ENCODE results near the gene LITAFD. TPM values are rescaled to one million over a fixed set of nuclear protein-coding genes. Genes with fewer than 3 reads are reported as not detected.
"Not testable (repeated sequence)": the region's sequence is repeated elsewhere in the genome, so short reads cannot be mapped to it uniquely, and the experiment has no call there.

The LITAFD gene
- total and polyA plus RNA-seq, 2 of the 4 experiments (the other 2 are of a cell fraction): not detected

GRCh38 chr16:8832717-8833105, 49.4 kb upstream of the LITAFD start:
- no peak for ATAC-seq (ENCODE audit: low read depth)
- intact Hi-C loops (cut with micrococcal nuclease): no loop called here
- POLR2A ChIA-PET (ENCODE audit: unreplicated experiment): no interaction called here

DNA sequence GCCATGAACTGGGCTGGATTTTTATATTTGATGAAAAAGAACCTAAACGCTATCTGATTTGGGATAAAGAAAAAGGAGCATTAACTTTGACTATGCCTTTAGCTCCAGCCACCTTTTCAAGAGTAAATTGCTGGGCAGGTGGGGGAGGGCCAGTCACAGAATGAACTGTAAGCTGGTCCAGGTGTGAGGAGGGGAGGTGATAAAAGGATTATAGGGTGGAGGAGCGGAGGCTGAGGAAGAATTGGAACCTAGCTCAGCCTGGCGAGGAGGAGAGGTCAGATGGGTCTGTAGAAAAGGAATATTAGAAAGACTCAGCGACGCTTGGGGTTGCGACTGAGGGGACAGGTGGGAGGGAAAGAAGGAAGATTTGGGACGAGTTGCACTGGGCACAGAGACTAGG, 45.4 kb upstream of the LITAFD start:
- H3K18ac ChIP-seq (ENCODE audit: low read depth, low read length); H3K4me1 ChIP-seq (ENCODE audit: control insufficient read depth, insufficient read depth, low read length); H2AK9ac ChIP-seq (replicated peaks; ENCODE audit: low read depth, low read length, poor library complexity); H3K56ac ChIP-seq (ENCODE audit: extremely low read depth, insufficient read depth, low read length); H2BK20ac ChIP-seq (ENCODE audit: low read depth, low read length); POLR2A ChIA-PET (ENCODE audit: unreplicated experiment); H2BK5ac ChIP-seq (ENCODE audit: low read depth, low read length, poor library complexity, severe bottlenecking); BruUV-seq (replicated peaks); H4K8ac ChIP-seq (ENCODE audit: low read depth in 2 of 2, low read length in 2 of 2); H2AFZ ChIP-seq (replicated peaks; ENCODE audit: low read length, poor library complexity); H3K27ac ChIP-seq (ENCODE audit: insufficient read depth, low read length); DNase-seq; H3K4me3 ChIP-seq (ENCODE audit: insufficient read depth, low read depth, low read length); H2AK5ac ChIP-seq (ENCODE audit: low read depth, low read length); intact Hi-C loops (cut with micrococcal nuclease); H3K36me3 ChIP-seq (ENCODE audit: control insufficient read depth, insufficient read depth, low read length); H3K4ac ChIP-seq (ENCODE audit: low read depth, low read length); H3K9me1 ChIP-seq (ENCODE audit: insufficient read depth, low read length); H3K9ac ChIP-seq (ENCODE audit: low read depth, low read length); H4K5ac ChIP-seq (ENCODE audit: low read depth, low read length); ATAC-seq (ENCODE audit: low read depth); H3K14ac ChIP-seq (replicated peaks; ENCODE audit: low read depth, low read length); CTCF ChIA-PET; H2BK15ac ChIP-seq (ENCODE audit: low read depth, low read length); H2BK120ac ChIP-seq (ENCODE audit: low read depth, low read length); H3K4me2 ChIP-seq (ENCODE audit: low read depth, low read length); H3K9me3 ChIP-seq (ENCODE audit: control insufficient read depth, insufficient read depth, low read length); H3K27me3 ChIP-seq (ENCODE audit: control insufficient read depth, insufficient read depth, low read length); H3K23ac ChIP-seq (ENCODE audit: low read depth, low read length); dilution Hi-C loops (cut with HindIII; ENCODE audit: low sequenced_read_pairs, unreplicated experiment); in situ Hi-C loops (cut with MboI; ENCODE audit: low sequenced_read_pairs); H4K91ac ChIP-seq (ENCODE audit: insufficient read depth, low read depth, low read length): not testable (repeated sequence)
- Histone ChIP-seq H3K79me1 (ENCODE audit: low read depth in 1 of 2, low read length in 2 of 2) (peaks cover 7 to 32% of the 10 kb centered on the region in 2 experiments; a peak in 3 of 4 replicates), H4K20me1 (ENCODE audit: insufficient read depth, low read length) (peaks cover 26% of the 10 kb centered on the region)
- 63% methylated on average over 1 of the region's 7 CpGs; no CpG with 5 or more reads in 1 of the 2 experiments for WGBS, 2 experiments (ENCODE audit: extremely low coverage in 2 of 2, insufficient read length in 1 of 2)

More at GRCh38 chr16:8832717-8833105, 49.4 kb upstream of the LITAFD start:
- no peak overlapping the region for H3K4ac ChIP-seq (ENCODE audit: low read depth, low read length)
- no peak overlapping the region for H2BK15ac ChIP-seq (ENCODE audit: low read depth, low read length)
- no peak overlapping the region for H4K5ac ChIP-seq (ENCODE audit: low read depth, low read length)
- in situ Hi-C loops (cut with MboI; ENCODE audit: low sequenced_read_pairs): no loop called here
- CTCF ChIA-PET: no interaction called here
- H4K91ac ChIP-seq (ENCODE audit: insufficient read depth, low read depth, low read length): no peak overlapping the region
- no peak overlapping the region for H2AK5ac ChIP-seq (ENCODE audit: low read depth, low read length)
- no peak overlapping the region for H2BK120ac ChIP-seq (ENCODE audit: low read depth, low read length)
- H2BK5ac ChIP-seq (ENCODE audit: low read depth, low read length, poor library complexity, severe bottlenecking): no peak overlapping the region
- DNase-seq: no peak
- TF ChIP-seq RFX5 (IDR thresholded peaks at IDR 0.05; ENCODE audit: low read depth, low read length) (no peak), POLR2A (IDR thresholded peaks at IDR 0.05; ENCODE audit: low read depth, low read length) (no peak), MAFK (IDR thresholded peaks at IDR 0.05; ENCODE audit: low read depth, low read length) (no peak), CHD1 (IDR thresholded peaks at IDR 0.05; ENCODE audit: low read depth, low read length) (no peak), SMC3 (IDR thresholded peaks at IDR 0.05; ENCODE audit: low read depth, low read length) (no peak)
- TF ChIP-seq, protein P1, sequence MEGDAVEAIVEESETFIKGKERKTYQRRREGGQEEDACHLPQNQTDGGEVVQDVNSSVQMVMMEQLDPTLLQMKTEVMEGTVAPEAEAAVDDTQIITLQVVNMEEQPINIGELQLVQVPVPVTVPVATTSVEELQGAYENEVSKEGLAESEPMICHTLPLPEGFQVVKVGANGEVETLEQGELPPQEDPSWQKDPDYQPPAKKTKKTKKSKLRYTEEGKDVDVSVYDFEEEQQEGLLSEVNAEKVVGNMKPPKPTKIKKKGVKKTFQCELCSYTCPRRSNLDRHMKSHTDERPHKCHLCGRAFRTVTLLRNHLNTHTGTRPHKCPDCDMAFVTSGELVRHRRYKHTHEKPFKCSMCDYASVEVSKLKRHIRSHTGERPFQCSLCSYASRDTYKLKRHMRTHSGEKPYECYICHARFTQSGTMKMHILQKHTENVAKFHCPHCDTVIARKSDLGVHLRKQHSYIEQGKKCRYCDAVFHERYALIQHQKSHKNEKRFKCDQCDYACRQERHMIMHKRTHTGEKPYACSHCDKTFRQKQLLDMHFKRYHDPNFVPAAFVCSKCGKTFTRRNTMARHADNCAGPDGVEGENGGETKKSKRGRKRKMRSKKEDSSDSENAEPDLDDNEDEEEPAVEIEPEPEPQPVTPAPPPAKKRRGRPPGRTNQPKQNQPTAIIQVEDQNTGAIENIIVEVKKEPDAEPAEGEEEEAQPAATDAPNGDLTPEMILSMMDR (conservative IDR thresholded peaks at IDR 0.05; ENCODE audit: low read depth, low read length): no peak
- no peak overlapping the region for H3K4me3 ChIP-seq (ENCODE audit: insufficient read depth, low read depth, low read length)
- peaks cover 12% of the 10 kb centered on the region for H3K9me1 ChIP-seq (ENCODE audit: insufficient read depth, low read length)
- H3K4me1 ChIP-seq (ENCODE audit: control insufficient read depth, insufficient read depth, low read length): no peaks in the 10 kb centered on the region
- H2AFZ ChIP-seq (replicated peaks; ENCODE audit: low read length, poor library complexity): no peak overlapping the region
- no peak overlapping the region for H4K8ac ChIP-seq (ENCODE audit: low read depth in 2 of 2, low read length in 2 of 2)
- H3K23ac ChIP-seq (ENCODE audit: low read depth, low read length): no peak overlapping the region
- dilution Hi-C loops (cut with HindIII; ENCODE audit: low sequenced_read_pairs, unreplicated experiment): no loop called here
- WGBS, 2 experiments (ENCODE audit: extremely low coverage in 2 of 2, insufficient read length in 1 of 2): 81% methylated on average over 13 of the region's 16 CpGs; no CpG with 5 or more reads in 1 of the 2 experiments
- no peak overlapping the region for H3K14ac ChIP-seq (replicated peaks; ENCODE audit: low read depth, low read length)
- H2AK9ac ChIP-seq (replicated peaks; ENCODE audit: low read depth, low read length, poor library complexity): no peak overlapping the region
- no TSS peak for BruUV-seq (replicated peaks)
- H3K27ac ChIP-seq (ENCODE audit: insufficient read depth, low read length): no peak overlapping the region
- no peak overlapping the region for H3K4me2 ChIP-seq (ENCODE audit: low read depth, low read length)
- H3K27me3 ChIP-seq (ENCODE audit: control insufficient read depth, insufficient read depth, low read length): no peaks in the 10 kb centered on the region
- no peaks in the 10 kb centered on the region for H3K9me3 ChIP-seq (ENCODE audit: control insufficient read depth, insufficient read depth, low read length)
- H4K20me1 ChIP-seq (ENCODE audit: insufficient read depth, low read length): peaks cover 36% of the 10 kb centered on the region
- no peak overlapping the region for H3K9ac ChIP-seq (ENCODE audit: low read depth, low read length)
- no peak overlapping the region for H3K56ac ChIP-seq (ENCODE audit: extremely low read depth, insufficient read depth, low read length)
- peaks cover 38% of the 10 kb centered on the region for H3K36me3 ChIP-seq (ENCODE audit: control insufficient read depth, insufficient read depth, low read length)
- no peak overlapping the region for H3K18ac ChIP-seq (ENCODE audit: low read depth, low read length)
- peaks cover 29 to 57% of the 10 kb centered on the region in 2 experiments for H3K79me1 ChIP-seq (ENCODE audit: low read depth in 1 of 2, low read length in 2 of 2)
- H2BK20ac ChIP-seq (ENCODE audit: low read depth, low read length): no peak overlapping the region
